HL-60/S4 (cell line): Measurements from ENCODE around the gene TMEM217.

Experiments
- in situ Hi-C: fragments of 300-500 bp; cut with MboI; formaldehyde crosslinking; loops from 2 replicates; pipeline ENCODE4 v1.14.3; 2022; ENCODE audit warnings: low sequenced_read_pairs

The TMEM217 gene

GRCh38 chr6:37280162-37280887 lies 22.4 kb upstream of the TMEM217 start:
- in situ Hi-C loops = no loop called here

- in situ Hi-C loops = no loop called here
Observed at GRCh38 chr6:37279366-37280134, 21.6 kb upstream of the TMEM217 start.

- in situ Hi-C loops = no loop called here
Observed at GRCh38 chr6:37277001-37277409, 19.1 kb upstream of the TMEM217 start.

GRCh38 chr6:37275350-37275749 lies 17.4 kb upstream of the TMEM217 start:
- in situ Hi-C loops = no loop called here

GRCh38 chr6:37273690-37274089 lies 15.7 kb upstream of the TMEM217 start:
- in situ Hi-C loops = no loop called here

- in situ Hi-C loops = no loop called here
Observed at GRCh38 chr6:37272834-37273566, 15.1 kb upstream of the TMEM217 start.

- in situ Hi-C loops = no loop called here
Observed at GRCh38 chr6:37269105-37269504, 11.2 kb upstream of the TMEM217 start.

GRCh38 chr6:37265860-37266259 lies 7.9 kb upstream of the TMEM217 start:
- in situ Hi-C loops = no loop called here

GRCh38 chr6:37265001-37265400 lies 7.1 kb upstream of the TMEM217 start:
- in situ Hi-C loops = no loop called here

GRCh38 chr6:37262446-37263026 lies 4.6 kb upstream of the TMEM217 start:
- in situ Hi-C loops = no loop called here

GRCh38 chr6:37261198-37261597 lies 3.3 kb upstream of the TMEM217 start:
- in situ Hi-C loops = no loop called here

- in situ Hi-C loops = no loop called here
Observed at GRCh38 chr6:37260444-37260843, 2.5 kb upstream of the TMEM217 start.

- in situ Hi-C loops = no loop called here
Observed at GRCh38 chr6:37260040-37260439, 2.1 kb upstream of the TMEM217 start.

GRCh38 chr6:37259191-37259590 lies 1.2 kb upstream of the TMEM217 start:
- in situ Hi-C loops = no loop called here

GRCh38 chr6:37258405-37259105 lies 611 bp upstream of the TMEM217 start:
- in situ Hi-C loops = no loop called here

GRCh38 chr6:37257320-37257633 lies 667 bp downstream of the TMEM217 start:
- in situ Hi-C loops = no loop called here

- in situ Hi-C loops = no loop called here
Observed at GRCh38 chr6:37256692-37257319, 1.1 kb downstream of the TMEM217 start.

GRCh38 chr6:37254881-37255280 lies 3.1 kb downstream of the TMEM217 start:
- in situ Hi-C loops = no loop called here

- in situ Hi-C loops = no loop called here
Observed at GRCh38 chr6:37253486-37254007, 4.4 kb downstream of the TMEM217 start.

GRCh38 chr6:37251211-37251780 lies 6.6 kb downstream of the TMEM217 start:
- in situ Hi-C loops = no loop called here
